Bronchus fibroblast of lung (primary cell): Measurements from ENCODE around the gene SPPL3. TPM values are rescaled to one million over a fixed set of nuclear protein-coding genes. Genes with fewer than 3 reads are reported as not detected.

ENCODE experiments used
- total RNA-seq: library from RNA; depleted of rRNA; stranded (reverse); fragments of >200 nt; gene quantifications from 2 replicates; pipeline ENCODE4 v1.2.3, GENCODE V29; 2015

SPPL3 gene
- 5.2 and 7.1 TPM in 2 replicates for total RNA-seq

GRCh38 chr12:120904197-120904773, at the start of gene SPPL3:
SPPL3 (minus strand) TSS chr12:120904358; CDS start chr12:120903867, 491 bp downstream.

GRCh38 chr12:120725659-120726509, 178.3 kb downstream of the SPPL3 start, which contains the start of gene ACADS:
ACADS (plus strand) TSS chr12:120725826; CDS start chr12:120725886, 60 bp downstream.

Other genes with a start within 250 kb of the SPPL3 start
- gene MLEC, start 217.2 kb downstream of the SPPL3 start, total RNA-seq = 64.1 and 67.8 TPM in 2 replicates
- gene UNC119B, start 193.9 kb downstream of the SPPL3 start, total RNA-seq = 13.4 and 13.8 TPM in 2 replicates
- 12.4 and 13.8 TPM in 2 replicates for gene ACADS, start 178.5 kb downstream of the SPPL3 start, total RNA-seq
- not detected in 2 replicates for gene HNF1A, start 74.2 kb upstream of the SPPL3 start, total RNA-seq
- gene C12orf43, start 112.1 kb upstream of the SPPL3 start, total RNA-seq = 11.6 and 14.4 TPM in 2 replicates
- 0.15 TPM in 1 of 2 replicates, not detected in the other for gene OASL, start 134.9 kb upstream of the SPPL3 start, total RNA-seq
- gene P2RX7, start 228.5 kb upstream of the SPPL3 start, total RNA-seq = 0.15 and 0.50 TPM in 2 replicates